ENCODE measurements around the gene PDZD11. TPM values are rescaled to one million over a fixed set of nuclear protein-coding genes. Genes with fewer than 3 reads are reported as not detected.
"Not testable (repeated sequence)": the region's sequence is repeated elsewhere in the genome, so short reads cannot be mapped to it uniquely, and the experiment has no call there.

Gene PDZD11
- total RNA-seq, 1 experiment from 2014 or later, result 51.2 TPM

DNA sequence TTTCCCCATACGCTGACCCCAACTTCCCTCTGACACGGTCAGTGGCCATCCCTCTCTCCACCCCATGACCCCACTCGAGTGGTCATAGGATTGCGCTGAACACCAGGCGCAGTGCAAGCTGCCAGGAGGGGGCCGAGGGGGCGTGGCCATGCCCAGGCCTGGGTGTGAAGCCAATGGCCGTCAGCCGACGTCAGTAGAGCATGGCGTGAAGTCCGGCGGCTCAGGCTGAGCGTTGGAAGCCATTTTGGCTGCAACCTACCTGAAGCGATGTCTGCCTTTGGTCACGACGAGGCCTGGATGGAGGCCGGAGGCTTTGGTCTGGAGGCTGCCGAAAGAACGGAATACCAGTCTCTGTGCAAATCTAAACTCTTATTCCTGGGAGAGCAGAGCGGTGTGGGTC is 7.8 kb downstream of the PDZD11 start, which contains the start of gene RAB41:
RAB41 (plus strand) TSS at position 222 of the 400 bp plus-strand sequence; CDS start at position 268, 46 bp downstream.
- Histone ChIP-seq H3K9me2 (ENCODE audit: insufficient read depth) (no peaks in the 10 kb centered on the region), H3K27me3 (ENCODE audit: insufficient read depth, low read depth) (no peaks in the 10 kb centered on the region), H3K27ac (no peak within 1 kb of the TSS), H3K9me3 (ENCODE audit: insufficient read depth, low read depth) (no peaks in the 10 kb centered on the region), H4K20me1 (ENCODE audit: insufficient read depth) (no peaks in the 10 kb centered on the region), H3K4me3 (no peak within 1 kb of the TSS), H3F3A (ENCODE audit: insufficient read depth, low read depth) (no peaks in the 10 kb centered on the region), H2AFZ (no peak within 1 kb of the TSS), H3K36me3 (ENCODE audit: low read depth) (no peaks in the 10 kb centered on the region), H3K79me2 (ENCODE audit: low read depth) (no peaks in the 10 kb centered on the region), H3K4me1 (replicated peaks; ENCODE audit: insufficient read depth) (no peaks in the 10 kb centered on the region), H3K4me2 (no peak within 1 kb of the TSS)
- ChIA-PET POLR2A (ENCODE audit: unreplicated experiment) (no interaction called here), CTCF (no interaction called here)
- intact Hi-C loops (cut with micrococcal nuclease; ENCODE audit: unreplicated experiment), result no loop called here
- TF ChIP-seq, protein P1, sequence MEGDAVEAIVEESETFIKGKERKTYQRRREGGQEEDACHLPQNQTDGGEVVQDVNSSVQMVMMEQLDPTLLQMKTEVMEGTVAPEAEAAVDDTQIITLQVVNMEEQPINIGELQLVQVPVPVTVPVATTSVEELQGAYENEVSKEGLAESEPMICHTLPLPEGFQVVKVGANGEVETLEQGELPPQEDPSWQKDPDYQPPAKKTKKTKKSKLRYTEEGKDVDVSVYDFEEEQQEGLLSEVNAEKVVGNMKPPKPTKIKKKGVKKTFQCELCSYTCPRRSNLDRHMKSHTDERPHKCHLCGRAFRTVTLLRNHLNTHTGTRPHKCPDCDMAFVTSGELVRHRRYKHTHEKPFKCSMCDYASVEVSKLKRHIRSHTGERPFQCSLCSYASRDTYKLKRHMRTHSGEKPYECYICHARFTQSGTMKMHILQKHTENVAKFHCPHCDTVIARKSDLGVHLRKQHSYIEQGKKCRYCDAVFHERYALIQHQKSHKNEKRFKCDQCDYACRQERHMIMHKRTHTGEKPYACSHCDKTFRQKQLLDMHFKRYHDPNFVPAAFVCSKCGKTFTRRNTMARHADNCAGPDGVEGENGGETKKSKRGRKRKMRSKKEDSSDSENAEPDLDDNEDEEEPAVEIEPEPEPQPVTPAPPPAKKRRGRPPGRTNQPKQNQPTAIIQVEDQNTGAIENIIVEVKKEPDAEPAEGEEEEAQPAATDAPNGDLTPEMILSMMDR (conservative IDR thresholded peaks at IDR 0.05), result no peak
- no peak for TF ChIP-seq EZH2 (IDR thresholded peaks at IDR 0.05; ENCODE audit: low read depth)
- BruUV-seq (replicated peaks), result no TSS peak
- DNase-seq, result no peak

DNA sequence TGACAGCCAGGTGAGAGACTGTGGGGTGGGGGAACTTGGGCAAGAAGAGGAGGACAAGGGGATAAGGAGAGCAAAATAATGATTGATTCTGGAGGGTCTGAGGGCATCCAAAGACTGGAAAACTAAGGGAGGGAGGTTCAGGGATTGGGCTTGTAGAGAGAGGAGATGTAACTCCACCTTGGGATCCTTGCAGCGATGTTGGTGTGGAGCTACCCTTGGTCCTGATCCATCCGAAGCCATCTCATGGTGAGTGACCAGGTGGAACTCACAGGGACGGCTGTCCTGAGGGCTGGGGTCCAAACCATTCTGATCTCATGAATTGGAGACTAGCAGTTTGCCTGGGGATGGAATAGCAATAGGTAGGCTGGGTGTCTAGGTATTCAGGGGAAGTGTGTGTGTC is 9.2 kb downstream of the PDZD11 start:
- CTCF ChIA-PET, result no interaction called here
- Histone ChIP-seq H3K4me2 (no peak overlapping the region), H3K4me1 (replicated peaks; ENCODE audit: insufficient read depth) (no peaks in the 10 kb centered on the region), H3K4me3 (no peak overlapping the region), H3K9me2 (ENCODE audit: insufficient read depth) (no peaks in the 10 kb centered on the region), H2AFZ (no peak overlapping the region), H3K36me3 (ENCODE audit: low read depth) (no peaks in the 10 kb centered on the region), H3K27me3 (ENCODE audit: insufficient read depth, low read depth) (no peaks in the 10 kb centered on the region), H3K27ac (no peak overlapping the region), H4K20me1 (ENCODE audit: insufficient read depth) (no peaks in the 10 kb centered on the region), H3F3A (ENCODE audit: insufficient read depth, low read depth) (no peaks in the 10 kb centered on the region), H3K9me3 (ENCODE audit: insufficient read depth, low read depth) (no peaks in the 10 kb centered on the region), H3K79me2 (ENCODE audit: low read depth) (no peaks in the 10 kb centered on the region)
- intact Hi-C loops (cut with micrococcal nuclease; ENCODE audit: unreplicated experiment), result no loop called here
- TF ChIP-seq, protein P1 (conservative IDR thresholded peaks at IDR 0.05), result no peak
- no peak for TF ChIP-seq EZH2 (IDR thresholded peaks at IDR 0.05; ENCODE audit: low read depth)
- POLR2A ChIA-PET (ENCODE audit: unreplicated experiment), result no interaction called here
- BruUV-seq (replicated peaks), result no TSS peak
- DNase-seq, result no peak

- Histone ChIP-seq H3K36me3 (ENCODE audit: low read depth) (no peaks in the 10 kb centered on the region), H3K9me2 (ENCODE audit: insufficient read depth) (no peaks in the 10 kb centered on the region), H3K4me3 (no peak overlapping the region), H4K20me1 (ENCODE audit: insufficient read depth) (no peaks in the 10 kb centered on the region), H3F3A (ENCODE audit: insufficient read depth, low read depth) (no peaks in the 10 kb centered on the region), H3K4me2 (no peak overlapping the region), H3K27me3 (ENCODE audit: insufficient read depth, low read depth) (no peaks in the 10 kb centered on the region), H3K27ac (no peak overlapping the region), H2AFZ (no peak overlapping the region), H3K4me1 (replicated peaks; ENCODE audit: insufficient read depth) (no peaks in the 10 kb centered on the region), H3K79me2 (ENCODE audit: low read depth) (no peaks in the 10 kb centered on the region), H3K9me3 (ENCODE audit: insufficient read depth, low read depth) (no peaks in the 10 kb centered on the region)
- CTCF ChIA-PET, result no interaction called here
- BruUV-seq (replicated peaks), result no TSS peak
- no peak for DNase-seq
- intact Hi-C loops (cut with micrococcal nuclease; ENCODE audit: unreplicated experiment), result no loop called here
- POLR2A ChIA-PET (ENCODE audit: unreplicated experiment), result no interaction called here
- TF ChIP-seq, protein P1 (conservative IDR thresholded peaks at IDR 0.05), result no peak
- TF ChIP-seq EZH2 (IDR thresholded peaks at IDR 0.05; ENCODE audit: low read depth), result no peak
Observed at GRCh38 chrX:70279081-70279480, 10.6 kb downstream of the PDZD11 start.

DNA sequence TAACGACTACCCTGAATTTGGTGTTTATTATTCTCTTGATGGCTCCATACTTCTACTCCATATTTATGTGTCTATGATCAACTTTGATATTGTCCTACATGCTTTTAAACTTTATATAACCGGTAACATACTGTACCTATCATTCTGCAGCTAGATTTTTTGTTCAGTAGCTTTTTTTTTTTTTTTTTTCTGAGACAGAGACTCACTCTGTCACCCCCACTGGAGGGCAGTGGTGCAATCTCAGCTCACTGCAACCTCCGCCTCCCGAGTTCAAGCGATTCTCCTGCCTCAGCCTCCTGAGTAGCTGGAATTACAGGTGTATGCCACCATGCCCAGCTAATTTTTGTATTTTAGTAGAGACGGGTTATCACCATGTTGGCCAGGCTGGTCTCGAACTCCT is 15.7 kb downstream of the PDZD11 start:
- DNase-seq; H4K20me1 ChIP-seq (ENCODE audit: insufficient read depth); H3K9me2 ChIP-seq (ENCODE audit: insufficient read depth); H3K27me3 ChIP-seq (ENCODE audit: insufficient read depth, low read depth); H3K79me2 ChIP-seq (ENCODE audit: low read depth); H3K27ac ChIP-seq; H3K4me3 ChIP-seq; H3K4me2 ChIP-seq; intact Hi-C loops (cut with micrococcal nuclease; ENCODE audit: unreplicated experiment); H3F3A ChIP-seq (ENCODE audit: insufficient read depth, low read depth); POLR2A ChIA-PET (ENCODE audit: unreplicated experiment); H3K36me3 ChIP-seq (ENCODE audit: low read depth); BruUV-seq (replicated peaks); H2AFZ ChIP-seq; H3K9me3 ChIP-seq (ENCODE audit: insufficient read depth, low read depth); H3K4me1 ChIP-seq (replicated peaks; ENCODE audit: insufficient read depth): not testable (repeated sequence)
- CTCF ChIA-PET, result interaction anchor here (0.7 kb wide), 1 partner anchor 206 kb away, joined by 5 read pairs; no protein-coding TSS in a partner anchor
